T follicular helper cell (primary cell): ENCODE data around the gene SPATA45.
"Not testable (repeated sequence)": the region's sequence is repeated elsewhere in the genome, so short reads cannot be mapped to it uniquely, and the experiment has no call there.

Experiments
- DNase-seq: peaks from one replicate; pipeline ENCODE4 v3.0.0-alpha.2; 2020; ENCODE audit warnings: low read depth
- total RNA-seq, 2 experiments: gene quantifications; one replicate each; lab custom pipeline; 2026; lab: John Stamatoyannopoulos, UW

The SPATA45 gene
- 0.09 to 0.12 reads per million in 2 experiments for total RNA-seq

DNA sequence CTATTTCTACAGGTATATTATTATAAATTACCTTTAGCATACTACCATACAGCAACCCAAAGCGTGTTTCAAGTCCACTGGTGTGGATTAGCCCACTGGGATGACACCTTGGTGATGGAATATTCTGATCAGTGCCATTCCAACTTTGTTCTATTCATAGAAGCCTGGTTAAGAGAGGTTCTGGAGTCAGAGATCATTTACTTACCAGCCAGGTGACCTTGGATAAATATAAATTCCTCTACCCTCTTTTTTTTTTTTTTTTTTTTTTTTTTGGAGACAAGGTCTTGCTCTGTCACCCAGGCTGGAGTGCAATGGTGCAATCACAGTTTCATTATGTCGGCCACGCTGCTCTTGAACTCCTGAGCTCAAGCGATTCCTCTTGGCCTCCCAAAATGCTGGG is at the start of gene SPATA45:
SPATA45 (minus strand) TSS at position 101 of the 400 bp plus-strand sequence. CDS start 11,500 bp downstream, outside the sequence.
- no peak for DNase-seq

DNA sequence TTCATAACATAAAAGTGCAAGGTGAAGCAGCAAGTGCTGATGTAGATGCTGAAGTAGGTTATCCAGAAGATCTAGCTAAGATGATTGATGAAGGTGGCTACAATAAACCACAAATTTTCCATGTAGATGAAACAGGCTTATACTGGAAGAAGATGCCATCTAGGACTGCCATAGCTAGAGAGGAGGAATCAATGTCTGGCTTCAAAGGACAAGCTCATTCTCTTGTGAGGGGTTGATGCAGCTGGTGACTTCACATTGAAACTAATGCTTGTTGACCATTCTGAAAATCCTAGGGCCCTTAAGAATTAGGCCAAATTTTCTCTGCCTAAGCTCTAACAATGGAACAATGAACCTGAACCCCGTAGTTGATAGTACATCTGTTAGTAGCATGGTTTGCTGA is 44.7 kb upstream of the SPATA45 start:
- DNase-seq: no peak

DNA sequence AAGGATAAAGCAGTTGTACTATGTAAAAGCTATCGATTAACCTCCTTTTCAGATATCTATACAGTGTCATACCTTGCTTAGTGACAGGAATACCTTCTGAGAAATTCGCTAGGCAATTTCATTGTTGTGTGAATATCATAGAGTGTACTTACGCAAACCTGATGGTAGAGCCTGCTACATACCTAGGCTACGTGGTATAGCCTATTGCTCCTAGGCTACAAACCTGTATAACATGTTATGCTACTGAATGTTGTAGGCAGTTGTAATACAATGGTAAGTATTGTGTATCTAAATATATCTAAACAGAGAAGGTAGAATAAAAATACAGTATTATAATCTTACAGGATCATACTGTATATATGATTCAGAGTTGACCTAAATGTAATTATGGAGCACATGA is 37.1 kb upstream of the SPATA45 start:
- DNase-seq: no peak

DNA sequence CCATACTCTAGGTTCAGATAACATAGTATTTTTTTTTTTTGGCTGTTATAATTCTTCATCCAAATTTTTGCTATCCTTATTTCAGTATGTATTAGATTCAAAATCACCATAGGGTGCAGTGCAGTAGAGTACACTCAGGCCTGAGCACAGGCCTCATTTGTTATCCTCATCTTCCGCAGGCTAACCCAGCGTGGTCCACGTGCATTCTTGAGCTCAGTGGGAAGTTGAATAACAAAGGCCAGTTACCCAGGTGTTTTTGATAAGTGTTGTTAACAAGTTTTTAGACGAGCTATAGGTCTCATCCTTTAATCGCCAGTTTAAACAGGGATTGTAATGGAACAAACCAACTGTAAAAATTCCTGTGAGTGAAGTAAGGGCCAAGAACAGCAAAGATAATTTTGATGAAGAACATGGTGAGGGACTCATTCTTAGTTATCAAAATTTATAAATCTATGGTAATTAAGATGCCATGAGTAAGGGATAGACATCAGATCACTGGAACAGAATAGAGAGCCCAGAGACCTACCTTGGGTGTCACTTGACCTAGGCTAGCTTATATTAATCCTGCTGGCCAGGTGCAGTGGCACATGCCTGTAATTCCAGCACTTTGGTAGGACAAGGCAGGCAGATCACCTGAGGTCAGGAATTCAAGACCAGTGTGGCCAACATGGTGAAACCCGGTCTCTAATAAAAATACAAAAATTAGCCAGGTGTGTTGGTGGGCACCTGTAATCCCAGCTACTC is 32.7 kb upstream of the SPATA45 start:
- no peak for DNase-seq

DNA sequence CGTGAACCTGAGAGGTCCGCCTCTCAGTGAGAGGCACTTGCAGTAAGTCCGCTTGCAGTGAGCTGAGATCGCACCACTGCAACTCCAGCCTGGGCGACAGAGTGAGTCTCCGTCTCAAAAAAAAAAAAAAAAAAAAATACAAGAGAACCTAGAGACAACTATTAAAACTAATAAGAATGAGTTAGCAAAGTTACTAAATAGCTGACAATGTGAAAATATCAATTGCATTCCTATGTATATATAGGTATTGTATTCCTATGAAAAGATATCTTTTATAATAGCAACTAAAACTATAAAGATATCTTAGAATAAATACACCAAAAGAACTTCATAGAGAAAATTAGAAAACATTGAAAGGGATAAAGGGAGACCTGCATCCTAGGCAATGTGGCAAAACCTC is 31.0 kb upstream of the SPATA45 start:
- no peak for DNase-seq

DNA sequence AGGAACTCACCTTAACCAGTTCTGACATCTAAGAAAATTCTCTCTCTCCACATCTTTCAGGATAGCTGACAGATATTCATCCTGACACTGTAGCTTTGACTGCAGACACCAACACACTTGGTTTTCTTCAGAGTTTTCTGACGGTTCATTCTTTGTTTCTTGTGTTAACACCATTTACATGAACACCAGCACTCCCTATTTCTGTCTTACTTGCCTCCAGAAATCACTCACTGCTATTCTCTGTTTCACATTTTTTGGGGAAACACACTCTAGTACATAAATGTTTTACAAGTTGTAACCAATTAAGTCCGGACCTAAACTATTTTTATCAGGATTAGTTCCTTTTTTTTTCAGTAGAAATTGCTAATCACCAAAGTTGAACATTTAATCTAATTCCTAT is 26.1 kb upstream of the SPATA45 start:
- no peak for DNase-seq

DNA sequence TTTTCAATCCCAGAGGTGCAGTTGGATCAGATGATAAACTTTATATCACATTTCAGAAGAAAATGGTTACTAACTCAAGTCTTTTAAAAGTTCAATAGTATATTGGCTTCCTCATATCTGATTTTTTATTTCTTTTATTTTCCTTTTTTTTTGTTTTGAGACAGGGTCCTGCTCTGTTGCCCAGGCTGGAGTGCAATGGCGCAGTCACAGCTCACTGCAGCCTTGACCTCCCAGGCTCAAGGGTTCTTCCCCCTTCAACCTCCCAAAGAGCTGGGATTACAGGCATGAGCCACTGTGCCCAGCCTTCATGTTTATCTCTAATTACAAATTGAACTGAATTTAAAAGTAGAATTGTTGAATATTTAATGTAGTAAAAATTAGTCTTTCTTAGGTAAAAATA is 24.5 kb upstream of the SPATA45 start:
- DNase-seq: no peak

GRCh38 chr1:212867192-212867591 is 19.7 kb upstream of the SPATA45 start:
- DNase-seq: no peak

- DNase-seq: no peak
Observed at GRCh38 chr1:212864201-212864600, 16.8 kb upstream of the SPATA45 start.

- not testable (repeated sequence) for DNase-seq
Observed at GRCh38 chr1:212863345-212863744, 15.9 kb upstream of the SPATA45 start.

- no peak for DNase-seq
Observed at GRCh38 chr1:212862111-212862690, 14.8 kb upstream of the SPATA45 start.

DNA sequence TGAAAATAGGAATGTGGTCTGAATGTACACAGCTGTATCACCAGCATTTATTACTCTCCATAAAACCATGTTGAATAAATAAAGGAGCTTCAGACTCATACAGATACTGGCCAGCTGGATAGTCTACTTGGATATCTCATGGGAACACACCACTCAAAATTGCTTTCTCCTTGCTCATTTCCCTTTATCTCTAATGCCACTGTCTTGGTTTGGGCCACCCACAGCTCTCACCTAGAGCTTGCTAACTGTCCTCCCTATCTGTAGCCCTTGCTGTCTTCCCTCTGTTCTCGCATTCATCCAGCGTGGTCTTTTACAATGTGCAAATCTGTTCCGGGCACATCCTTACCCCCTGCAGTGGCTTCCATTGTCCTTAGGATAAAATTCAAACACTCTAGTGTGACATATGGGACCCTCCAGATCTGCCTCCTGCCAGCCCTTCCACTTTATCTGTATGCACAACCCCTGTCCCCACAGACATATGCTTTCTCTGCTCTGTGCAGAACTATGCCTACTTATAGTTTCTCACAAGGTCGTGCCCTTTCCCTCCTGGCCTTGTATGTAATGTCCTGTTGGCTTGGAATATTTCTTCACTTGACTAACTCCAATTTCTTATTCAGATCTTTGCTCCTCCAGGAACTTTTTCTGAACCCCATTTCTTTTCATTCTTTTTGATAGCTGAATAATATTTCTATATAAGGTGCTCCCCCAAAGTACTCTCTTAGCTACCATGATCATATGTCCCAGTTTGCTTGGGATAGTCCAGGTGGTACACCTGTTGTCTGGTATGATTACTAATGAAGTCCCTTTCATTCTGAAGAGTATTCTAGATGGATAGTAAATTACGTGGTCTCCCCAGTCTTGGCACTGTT is 13.5 kb upstream of the SPATA45 start:
- no peak for DNase-seq

DNA sequence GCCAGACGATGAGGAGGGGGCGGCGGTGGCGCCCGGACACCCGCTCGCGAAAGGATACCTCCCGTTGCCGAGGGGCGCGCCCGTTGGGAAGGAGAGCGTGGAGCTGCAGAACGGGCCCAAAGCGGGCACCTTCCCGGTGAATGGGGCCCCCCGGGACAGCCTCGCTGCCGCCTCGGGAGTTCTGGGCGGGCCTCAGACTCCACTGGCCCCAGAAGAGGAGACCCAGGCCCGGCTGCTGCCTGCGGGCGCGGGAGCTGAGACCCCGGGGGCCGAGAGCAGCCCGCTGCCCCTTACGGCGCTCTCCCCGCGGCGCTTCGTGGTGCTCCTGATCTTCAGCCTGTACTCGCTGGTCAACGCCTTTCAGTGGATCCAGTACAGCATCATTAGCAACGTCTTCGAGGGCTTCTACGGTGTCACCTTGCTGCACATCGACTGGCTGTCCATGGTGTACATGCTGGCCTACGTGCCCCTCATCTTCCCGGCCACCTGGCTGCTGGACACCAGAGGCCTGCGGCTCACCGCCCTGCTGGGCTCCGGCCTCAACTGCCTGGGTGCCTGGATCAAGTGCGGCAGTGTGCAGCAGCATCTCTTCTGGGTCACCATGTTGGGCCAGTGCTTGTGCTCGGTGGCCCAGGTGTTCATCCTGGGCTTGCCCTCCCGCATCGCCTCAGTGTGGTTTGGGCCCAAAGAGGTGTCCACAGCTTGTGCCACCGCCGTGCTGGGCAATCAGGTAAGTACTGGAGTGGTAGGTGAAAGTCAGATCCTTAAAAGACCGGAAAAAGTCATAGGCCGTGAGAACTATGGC is 11.2 kb upstream of the SPATA45 start:
- peak; percentile 3 for DNase-seq

DNA sequence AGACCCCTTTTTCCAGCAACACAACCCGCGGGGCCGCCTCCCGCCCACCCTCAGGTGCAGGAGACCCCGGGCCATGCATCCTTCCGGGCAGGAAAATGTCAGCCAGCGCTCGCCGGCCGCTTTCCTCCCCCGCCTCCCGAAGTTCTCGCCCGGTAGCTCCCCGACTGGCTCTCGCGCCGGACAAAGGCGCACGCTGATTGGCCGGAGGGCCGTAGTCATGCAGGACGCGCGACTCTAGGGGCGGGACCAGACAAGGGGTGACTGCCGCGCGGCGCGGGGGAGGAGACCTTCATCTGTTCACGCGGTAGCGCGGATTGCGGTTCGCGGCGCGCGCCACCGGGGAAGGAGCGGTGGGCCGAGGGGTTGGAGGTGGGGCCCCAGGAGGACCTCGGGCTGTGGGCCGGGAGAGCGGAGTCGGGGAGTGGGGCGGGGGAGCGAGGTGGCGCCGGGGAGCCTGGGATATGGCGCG is 10.6 kb upstream of the SPATA45 start, which contains the start of gene FLVCR1:
FLVCR1 (plus strand) TSS at position 284 of the 469 bp plus-strand sequence; CDS start at position 462, 178 bp downstream.
- peak; percentile 80 for DNase-seq

GRCh38 chr1:212856755-212857154 is 9.3 kb upstream of the SPATA45 start:
- no peak for DNase-seq

DNA sequence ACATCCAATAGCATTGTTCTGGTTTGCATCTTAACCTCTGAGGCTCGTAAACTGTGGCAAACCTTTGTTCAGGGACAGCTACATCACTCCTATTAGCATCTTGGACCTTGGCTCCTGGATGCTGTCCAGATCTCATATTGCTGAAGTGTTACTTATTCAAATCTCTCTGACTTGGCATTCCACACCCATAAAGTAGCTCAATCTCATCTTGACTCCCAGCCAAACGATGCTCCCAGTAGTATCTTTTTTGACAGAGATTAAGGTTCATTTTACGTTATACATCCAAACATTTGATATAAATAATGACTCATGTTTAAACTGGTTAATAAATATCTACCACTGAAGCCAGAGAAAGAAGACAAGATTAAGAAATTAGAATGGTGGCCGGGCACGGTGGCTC is 6.2 kb upstream of the SPATA45 start:
- no peak for DNase-seq

- DNase-seq: no peak
Observed at GRCh38 chr1:212852105-212852688, 4.7 kb upstream of the SPATA45 start.

DNA sequence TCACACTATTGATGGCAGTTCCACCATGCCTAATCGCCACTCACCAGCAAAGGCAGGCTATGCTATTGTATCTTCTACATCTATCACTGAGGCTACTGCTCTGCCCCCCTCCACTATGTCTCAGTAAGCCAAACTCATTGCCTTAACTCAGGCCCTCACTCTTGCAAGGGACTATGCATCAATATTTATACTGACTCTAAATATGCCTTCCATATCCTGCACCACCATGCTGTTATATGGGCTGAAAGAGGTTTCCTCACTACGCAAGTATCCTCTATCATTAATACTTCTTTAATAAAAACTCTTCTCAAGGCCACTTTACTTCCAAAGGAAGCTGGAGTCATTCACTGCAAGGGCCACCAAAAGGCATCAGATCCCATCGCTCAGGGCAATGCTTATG is 2.9 kb downstream of the SPATA45 start:
- DNase-seq: not testable (repeated sequence)

- no peak for DNase-seq
Observed at GRCh38 chr1:212838145-212838544, 9.3 kb downstream of the SPATA45 start.

DNA sequence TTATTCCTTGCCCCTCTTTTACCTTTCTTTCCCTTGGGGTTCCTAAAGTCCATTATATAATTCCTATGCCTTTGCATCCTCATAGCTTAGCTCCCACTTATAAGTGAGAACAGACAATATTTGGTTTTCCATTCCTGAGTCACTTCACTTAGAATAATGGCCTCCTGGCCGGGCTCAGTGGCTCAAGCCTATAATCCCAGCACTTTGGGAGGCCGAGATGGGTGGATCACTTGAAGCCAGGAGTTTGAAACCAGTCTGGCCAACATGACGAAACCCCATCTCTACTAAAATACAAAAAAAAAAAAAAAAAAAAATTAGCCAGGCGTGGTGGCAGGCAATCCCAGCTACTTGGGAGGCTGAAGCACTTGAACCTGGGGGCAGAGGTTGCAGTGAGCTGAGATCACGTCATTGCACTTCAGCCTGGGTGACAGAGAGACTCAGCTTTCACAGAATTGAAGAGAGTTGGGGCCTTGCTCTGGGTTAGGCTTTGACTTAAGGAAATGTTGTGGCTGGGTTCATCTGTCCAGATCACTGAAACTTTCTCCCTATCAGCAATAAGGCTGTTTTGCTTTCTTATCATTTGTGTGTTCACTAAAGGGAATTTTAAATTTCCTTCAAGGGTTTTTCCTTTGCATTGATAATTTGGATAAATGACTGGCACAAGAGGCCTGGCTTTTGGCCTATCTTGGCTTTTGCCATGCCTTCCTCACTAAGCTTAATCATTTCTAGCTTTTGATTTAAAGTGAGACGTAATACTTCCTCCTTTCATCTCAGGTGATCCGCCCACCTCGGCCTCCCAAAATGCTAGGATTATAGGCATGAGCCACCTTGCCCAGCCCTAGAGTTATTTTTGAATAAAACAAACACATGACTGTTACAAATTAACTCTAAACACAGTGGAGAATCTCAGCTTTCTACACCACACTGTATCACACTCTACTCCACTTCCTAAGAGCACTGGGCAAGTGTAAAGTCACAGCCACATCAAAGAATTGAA is 13.9 kb downstream of the SPATA45 start:
- not testable (repeated sequence) for DNase-seq
